ENCODE measurements around the gene ZNF496. TPM values are rescaled to one million over a fixed set of nuclear protein-coding genes. Genes with fewer than 3 reads are reported as not detected.
A peak's percentile ranks its signal among the peaks of the same experiment; 100 is the strongest.

Gene ZNF496
- total and polyA plus RNA-seq, 2 donors from 2014 or later: 6.3 to 27.0 TPM

GRCh38 chr1:247288341-247288740, 43.3 kb downstream of the ZNF496 start:
- Histone ChIP-seq H3K9me3 (ENCODE audit: control insufficient read depth in 2 of 3, insufficient read depth in 1 of 3, low read length in 3 of 3) (no peaks in the 10 kb centered on the region), H3K27ac (ENCODE audit: low read depth in 2 of 2, low read length in 2 of 2) (no peak overlapping the region), H3K4me1 (ENCODE audit: control insufficient read depth in 2 of 3, insufficient read depth in 2 of 3, low read depth in 1 of 3, low read length in 3 of 3) (no peaks in the 10 kb centered on the region), H3K4me3 (ENCODE audit: low read length in 3 of 3) (no peak overlapping the region), H3K9ac (ENCODE audit: low read length in 3 of 3) (no peak overlapping the region), H3K36me3 (ENCODE audit: control insufficient read depth in 2 of 3, insufficient read depth in 3 of 3, low read length in 3 of 3) (no peaks in the 10 kb centered on the region), H3K27me3 (ENCODE audit: control insufficient read depth, insufficient read depth, low read length) (no peaks in the 10 kb centered on the region)
- intact Hi-C loops (cut with DNase I): no loop called here
- FAIRE-seq (no peak), DNase-seq (no peak)
- TF ChIP-seq CTCF (IDR thresholded peaks at IDR 0.05; ENCODE audit: borderline replicate concordance, extremely low read depth, insufficient read depth): no peak

- FAIRE-seq: no peak
- H3K27me3 ChIP-seq (ENCODE audit: control insufficient read depth, insufficient read depth, low read length): no peaks in the 10 kb centered on the region
These were observed 44.2 kb downstream of the ZNF496 start for GRCh38 chr1:247287460-247287859.

GRCh38 chr1:247286134-247286670, 45.5 kb downstream of the ZNF496 start:
- intact Hi-C loops (cut with DNase I): no loop called here
- Histone ChIP-seq H3K36me3 (ENCODE audit: control insufficient read depth in 2 of 3, insufficient read depth in 3 of 3, low read length in 3 of 3) (no peaks in the 10 kb centered on the region), H3K9me3 (ENCODE audit: control insufficient read depth in 2 of 3, insufficient read depth in 1 of 3, low read length in 3 of 3) (no peaks in the 10 kb centered on the region), H3K9ac (ENCODE audit: low read length in 3 of 3) (no peak overlapping the region), H3K4me3 (ENCODE audit: low read length in 3 of 3) (no peak overlapping the region), H3K27me3 (ENCODE audit: control insufficient read depth, insufficient read depth, low read length) (no peaks in the 10 kb centered on the region), H3K4me1 (ENCODE audit: control insufficient read depth in 2 of 3, insufficient read depth in 2 of 3, low read depth in 1 of 3, low read length in 3 of 3) (no peaks in the 10 kb centered on the region), H3K27ac (ENCODE audit: low read depth in 2 of 2, low read length in 2 of 2) (no peak overlapping the region)
- no peak for FAIRE-seq
- TF ChIP-seq CTCF (IDR thresholded peaks at IDR 0.05; ENCODE audit: borderline replicate concordance, extremely low read depth, insufficient read depth): no peak
- peak in 1 of 5 donors; percentile 5 for DNase-seq

More at GRCh38 chr1:247287460-247287859, 44.2 kb downstream of the ZNF496 start:
- Histone ChIP-seq H3K27ac (ENCODE audit: low read depth in 2 of 2, low read length in 2 of 2) (no peak overlapping the region), H3K9ac (ENCODE audit: low read length in 3 of 3) (no peak overlapping the region), H3K4me1 (ENCODE audit: control insufficient read depth in 2 of 3, insufficient read depth in 2 of 3, low read depth in 1 of 3, low read length in 3 of 3) (no peaks in the 10 kb centered on the region), H3K4me3 (ENCODE audit: low read length in 3 of 3) (no peak overlapping the region), H3K36me3 (ENCODE audit: control insufficient read depth in 2 of 3, insufficient read depth in 3 of 3, low read length in 3 of 3) (no peaks in the 10 kb centered on the region), H3K9me3 (ENCODE audit: control insufficient read depth in 2 of 3, insufficient read depth in 1 of 3, low read length in 3 of 3) (no peaks in the 10 kb centered on the region)
- intact Hi-C loops (cut with DNase I): no loop called here
- TF ChIP-seq CTCF (IDR thresholded peaks at IDR 0.05; ENCODE audit: borderline replicate concordance, extremely low read depth, insufficient read depth): no peak
- DNase-seq: no peak
